A673 (cell line): Measurements from ENCODE around the gene GSTT2B. TPM values are rescaled to one million over a fixed set of nuclear protein-coding genes. Genes with fewer than 3 reads are reported as not detected.
"Not testable (repeated sequence)": the region's sequence is repeated elsewhere in the genome, so short reads cannot be mapped to it uniquely, and the experiment has no call there.

Experiments
- BruUV-seq: library from RNA; stranded (reverse); fragments of 400-500 nt; replicated peaks from 2 replicates; lab custom pipeline; 2021; lab: Mats Ljungman, UMichigan
- CTCF ChIA-PET: fragments of 300-600 bp; sonication (Branson Sonifier 250); formaldehyde crosslinking; loops from one replicate; lab custom pipeline; 2022; ENCODE audit warnings: antibody characterized with exemption; lab: Charles Lee
- POLR2A ChIA-PET: fragments of 300-600 bp; sonication (Branson Sonifier 250); formaldehyde crosslinking; loops from one replicate; lab custom pipeline; 2022; ENCODE audit warnings: antibody characterized with exemption; ENCODE audit not compliant: low non-redundant PET; lab: Charles Lee
- DNase-seq: peaks from one replicate; pipeline ENCODE4 v3.0.0-alpha.2; 2015; ENCODE audit warnings: low spot score
- H3K27ac ChIP-seq: fragments of 200-600 bp; sonication (generic); 2 replicates; pipeline ENCODE4 v1.5.1; 2016; ENCODE audit warnings: mixed run types, low read depth, mild to moderate bottlenecking, mixed read lengths, antibody characterized with exemption, low read length; ENCODE audit not compliant: poor library complexity, severe bottlenecking
- H3K27me3 ChIP-seq: fragments of 200-600 bp; sonication (generic); replicated peaks from 2 replicates; pipeline ENCODE4 v1.6.1; 2017; ENCODE audit warnings: mixed run types, low read depth, mild to moderate bottlenecking, mixed read lengths, antibody characterized with exemption, low read length; ENCODE audit not compliant: insufficient read depth, poor library complexity
- H3K36me3 ChIP-seq: fragments of 200-600 bp; sonication (generic); 2 replicates; pipeline ENCODE4 v1.6.1; 2016; ENCODE audit warnings: mixed run types, mild to moderate bottlenecking, mixed read lengths, antibody characterized with exemption, low read length; ENCODE audit not compliant: insufficient read depth, poor library complexity, severe bottlenecking
- H3K4me1 ChIP-seq: fragments of 200-600 bp; sonication (generic); 2 replicates; pipeline ENCODE4 v1.6.1; 2017; ENCODE audit warnings: mixed run types, mild to moderate bottlenecking, mixed read lengths, antibody characterized with exemption, low read length; ENCODE audit not compliant: insufficient read depth, poor library complexity, severe bottlenecking
- H3K4me3 ChIP-seq: fragments of 200-600 bp; sonication (generic); 2 replicates; pipeline ENCODE4 v1.5.1; 2016; ENCODE audit warnings: low read depth, mixed run types, mild to moderate bottlenecking, mixed read lengths, low read length; ENCODE audit not compliant: poor library complexity, severe bottlenecking
- H3K9me3 ChIP-seq: fragments of 200-600 bp; sonication (generic); 2 replicates; pipeline ENCODE4 v1.6.1; 2016; ENCODE audit warnings: mixed run types, low read depth, mild to moderate bottlenecking, mixed read lengths, antibody characterized with exemption, low read length; ENCODE audit not compliant: poor library complexity, severe bottlenecking
- EZH2 ChIP-seq: fragments of 200-600 bp; sonication (generic); IDR thresholded peaks from 2 replicates; pipeline ENCODE4 v1.6.1; 2017; ENCODE audit warnings: borderline replicate concordance, low read depth, mild to moderate bottlenecking, mixed read lengths, antibody characterized with exemption, low read length; ENCODE audit not compliant: poor library complexity, severe bottlenecking
- intact Hi-C: fragments of 100-400 bp; cut with micrococcal nuclease; formaldehyde crosslinking; loops from one replicate; pipeline ENCODE4 v1.10.0; 2022; ENCODE audit not compliant: unreplicated experiment
- total RNA-seq: library from RNA; stranded (reverse); gene quantifications from 2 replicates; pipeline ENCODE4 v1.2.3, GENCODE V29; 2021
- TF ChIP-seq, protein P1 (sequence below): fragments of 300-800, 200-600 bp; sonication (generic); conservative IDR thresholded peaks from 2 replicates; pipeline ENCODE4 v1.5.1; 2017; ENCODE audit warnings: low read depth, mild to moderate bottlenecking, antibody characterized with exemption, low read length, moderate library complexity, mixed read lengths

Gene GSTT2B
- total RNA-seq, 1 experiment from 2014 or later = 0.54 TPM

- no peak overlapping the region for H3K27ac ChIP-seq
- H3K4me1 ChIP-seq = no peaks in the 10 kb centered on the region
- no peak overlapping the region for H3K4me3 ChIP-seq
- POLR2A ChIA-PET = no interaction called here
- H3K36me3 ChIP-seq = no peaks in the 10 kb centered on the region
- CTCF ChIA-PET = no interaction called here
- no peaks in the 10 kb centered on the region for H3K9me3 ChIP-seq
- BruUV-seq = no TSS peak
- H3K27me3 ChIP-seq = no peaks in the 10 kb centered on the region
- TF ChIP-seq, protein P1, sequence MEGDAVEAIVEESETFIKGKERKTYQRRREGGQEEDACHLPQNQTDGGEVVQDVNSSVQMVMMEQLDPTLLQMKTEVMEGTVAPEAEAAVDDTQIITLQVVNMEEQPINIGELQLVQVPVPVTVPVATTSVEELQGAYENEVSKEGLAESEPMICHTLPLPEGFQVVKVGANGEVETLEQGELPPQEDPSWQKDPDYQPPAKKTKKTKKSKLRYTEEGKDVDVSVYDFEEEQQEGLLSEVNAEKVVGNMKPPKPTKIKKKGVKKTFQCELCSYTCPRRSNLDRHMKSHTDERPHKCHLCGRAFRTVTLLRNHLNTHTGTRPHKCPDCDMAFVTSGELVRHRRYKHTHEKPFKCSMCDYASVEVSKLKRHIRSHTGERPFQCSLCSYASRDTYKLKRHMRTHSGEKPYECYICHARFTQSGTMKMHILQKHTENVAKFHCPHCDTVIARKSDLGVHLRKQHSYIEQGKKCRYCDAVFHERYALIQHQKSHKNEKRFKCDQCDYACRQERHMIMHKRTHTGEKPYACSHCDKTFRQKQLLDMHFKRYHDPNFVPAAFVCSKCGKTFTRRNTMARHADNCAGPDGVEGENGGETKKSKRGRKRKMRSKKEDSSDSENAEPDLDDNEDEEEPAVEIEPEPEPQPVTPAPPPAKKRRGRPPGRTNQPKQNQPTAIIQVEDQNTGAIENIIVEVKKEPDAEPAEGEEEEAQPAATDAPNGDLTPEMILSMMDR = no peak
- TF ChIP-seq EZH2 = no peak
- intact Hi-C loops = no loop called here
- DNase-seq = no peak
Measured at GRCh38 chr22:24001314-24001713, 40.3 kb upstream of the GSTT2B start.

DNA sequence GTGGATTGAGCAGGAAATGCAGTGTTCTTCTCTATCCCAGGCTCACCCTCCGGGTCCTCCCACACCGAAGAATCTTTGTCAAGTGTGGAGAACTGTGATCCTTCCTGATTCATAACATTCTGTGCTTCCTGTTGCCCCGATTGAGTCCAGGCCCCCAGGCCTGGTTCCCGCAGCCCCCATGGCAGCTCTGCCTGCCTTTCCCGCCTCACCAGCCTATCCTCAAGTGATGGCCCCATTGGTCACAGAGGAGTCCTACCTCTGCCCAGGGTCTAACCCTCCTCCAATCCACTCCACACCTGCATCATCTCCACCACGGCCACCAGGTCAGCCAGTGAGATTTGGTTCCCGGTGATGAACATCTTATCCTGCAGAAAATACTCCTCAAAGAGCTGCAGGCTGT lies 38.8 kb upstream of the GSTT2B start:
- POLR2A ChIA-PET, H3K27ac ChIP-seq, BruUV-seq: not testable (repeated sequence)

DNA sequence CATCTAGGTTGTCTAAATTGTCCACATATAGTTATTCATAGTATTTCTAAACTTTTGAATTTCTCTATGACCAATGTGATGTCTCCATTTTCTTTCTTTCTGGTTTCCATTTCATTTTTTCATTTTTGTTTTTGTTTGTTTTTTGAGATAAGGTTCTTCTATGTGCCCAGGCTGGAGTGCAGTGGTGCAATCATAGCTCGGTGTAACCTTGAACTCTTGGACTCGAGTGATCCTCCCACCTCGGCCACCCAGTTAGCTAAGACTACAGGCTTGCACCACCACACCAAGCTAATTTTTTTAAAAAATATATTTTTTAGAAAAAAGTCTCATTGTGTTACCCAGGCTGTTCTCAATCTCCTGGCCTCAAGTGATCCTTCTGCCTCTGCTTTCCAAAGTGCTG lies 36.1 kb upstream of the GSTT2B start:
- BruUV-seq = no TSS peak
- Histone ChIP-seq H3K36me3 (no peaks in the 10 kb centered on the region), H3K9me3 (no peaks in the 10 kb centered on the region), H3K27ac (no peak overlapping the region), H3K4me1 (no peaks in the 10 kb centered on the region), H3K4me3 (no peak overlapping the region), H3K27me3 (no peaks in the 10 kb centered on the region)
- DNase-seq = no peak
- no peak for TF ChIP-seq EZH2
- TF ChIP-seq, protein P1 = no peak
- ChIA-PET POLR2A (no interaction called here), CTCF (no interaction called here)
- intact Hi-C loops = no loop called here

More for the DNA sequence above, 38.8 kb upstream of the GSTT2B start:
- intact Hi-C loops, H3K4me1 ChIP-seq, H3K4me3 ChIP-seq, H3K36me3 ChIP-seq, CTCF ChIA-PET, DNase-seq, H3K27me3 ChIP-seq, H3K9me3 ChIP-seq: not testable (repeated sequence)

GRCh38 chr22:23993581-23994177 lies 32.7 kb upstream of the GSTT2B start:
- DNase-seq, POLR2A ChIA-PET, H3K36me3 ChIP-seq, H3K4me1 ChIP-seq, H3K27me3 ChIP-seq, CTCF ChIA-PET, H3K4me3 ChIP-seq, BruUV-seq, H3K9me3 ChIP-seq, intact Hi-C loops, H3K27ac ChIP-seq: not testable (repeated sequence)

DNA sequence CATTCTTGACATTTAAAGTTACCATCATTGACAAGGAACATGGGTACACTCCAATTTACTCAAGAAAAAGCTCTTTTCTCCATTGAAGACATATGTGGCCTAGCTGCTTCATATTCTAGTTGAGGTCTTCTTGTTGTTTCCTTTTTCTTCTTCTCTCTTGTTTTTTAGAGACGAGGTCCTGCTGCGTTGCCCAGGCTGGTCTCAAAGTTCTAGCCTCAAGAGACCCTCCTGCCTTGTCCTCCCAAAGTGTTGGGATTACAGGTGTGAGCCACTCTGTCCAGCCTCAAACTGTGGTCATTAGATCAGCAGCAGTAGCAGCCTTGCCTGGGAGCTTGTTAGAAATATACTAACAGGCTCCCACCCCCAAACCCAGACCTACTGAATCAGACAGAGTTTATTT lies 32.1 kb upstream of the GSTT2B start:
- CTCF ChIA-PET, H3K4me1 ChIP-seq, H3K4me3 ChIP-seq, H3K27me3 ChIP-seq, H3K9me3 ChIP-seq, intact Hi-C loops, H3K36me3 ChIP-seq, H3K27ac ChIP-seq, DNase-seq, POLR2A ChIA-PET, BruUV-seq: not testable (repeated sequence)

GRCh38 chr22:23989583-23990244 lies 28.7 kb upstream of the GSTT2B start:
- CTCF ChIA-PET, H3K36me3 ChIP-seq, H3K27me3 ChIP-seq, H3K4me1 ChIP-seq, intact Hi-C loops, DNase-seq, H3K9me3 ChIP-seq, POLR2A ChIA-PET, H3K4me3 ChIP-seq, BruUV-seq, H3K27ac ChIP-seq: not testable (repeated sequence)
